GM12801 (cell line): ENCODE data around the gene STARD3NL.
A peak's percentile ranks its signal among the peaks of the same experiment; 100 is the strongest.

Experiments used
- TF ChIP-seq, protein P1 (sequence below): IDR thresholded peaks from one replicate; pipeline ENCODE4 v1.5.1; 2011; ENCODE audit warnings: control low read depth; ENCODE audit not compliant: insufficient read length; ENCODE audit errors: extremely low read depth

STARD3NL gene

DNA sequence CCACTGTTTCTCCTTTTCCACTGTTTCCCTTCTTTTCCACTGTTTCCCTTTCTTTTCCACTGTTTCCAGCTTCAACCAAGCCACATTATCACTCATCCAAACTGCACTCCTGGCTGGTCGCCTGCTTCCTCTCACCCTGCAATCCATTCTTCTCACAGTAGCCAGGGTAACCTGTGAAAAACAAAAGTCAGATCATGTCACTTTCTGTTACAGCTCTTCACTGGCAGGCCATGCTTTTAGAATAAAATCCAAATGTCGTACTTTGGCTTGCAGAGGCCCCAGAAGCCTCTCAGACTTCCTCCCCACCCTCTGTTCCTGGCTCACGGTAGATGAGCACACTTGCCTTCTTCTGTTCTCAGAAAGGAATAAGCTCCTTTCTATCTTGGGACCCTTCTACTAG is 33.9 kb downstream of the STARD3NL start:
- TF ChIP-seq, protein P1, sequence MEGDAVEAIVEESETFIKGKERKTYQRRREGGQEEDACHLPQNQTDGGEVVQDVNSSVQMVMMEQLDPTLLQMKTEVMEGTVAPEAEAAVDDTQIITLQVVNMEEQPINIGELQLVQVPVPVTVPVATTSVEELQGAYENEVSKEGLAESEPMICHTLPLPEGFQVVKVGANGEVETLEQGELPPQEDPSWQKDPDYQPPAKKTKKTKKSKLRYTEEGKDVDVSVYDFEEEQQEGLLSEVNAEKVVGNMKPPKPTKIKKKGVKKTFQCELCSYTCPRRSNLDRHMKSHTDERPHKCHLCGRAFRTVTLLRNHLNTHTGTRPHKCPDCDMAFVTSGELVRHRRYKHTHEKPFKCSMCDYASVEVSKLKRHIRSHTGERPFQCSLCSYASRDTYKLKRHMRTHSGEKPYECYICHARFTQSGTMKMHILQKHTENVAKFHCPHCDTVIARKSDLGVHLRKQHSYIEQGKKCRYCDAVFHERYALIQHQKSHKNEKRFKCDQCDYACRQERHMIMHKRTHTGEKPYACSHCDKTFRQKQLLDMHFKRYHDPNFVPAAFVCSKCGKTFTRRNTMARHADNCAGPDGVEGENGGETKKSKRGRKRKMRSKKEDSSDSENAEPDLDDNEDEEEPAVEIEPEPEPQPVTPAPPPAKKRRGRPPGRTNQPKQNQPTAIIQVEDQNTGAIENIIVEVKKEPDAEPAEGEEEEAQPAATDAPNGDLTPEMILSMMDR: no peak

- TF ChIP-seq, protein P1: no peak
Observed at GRCh38 chr7:38215115-38215514, 37.1 kb downstream of the STARD3NL start.

GRCh38 chr7:38215735-38216670 is 38.0 kb downstream of the STARD3NL start:
- TF ChIP-seq, protein P1: peak; percentile 64

DNA sequence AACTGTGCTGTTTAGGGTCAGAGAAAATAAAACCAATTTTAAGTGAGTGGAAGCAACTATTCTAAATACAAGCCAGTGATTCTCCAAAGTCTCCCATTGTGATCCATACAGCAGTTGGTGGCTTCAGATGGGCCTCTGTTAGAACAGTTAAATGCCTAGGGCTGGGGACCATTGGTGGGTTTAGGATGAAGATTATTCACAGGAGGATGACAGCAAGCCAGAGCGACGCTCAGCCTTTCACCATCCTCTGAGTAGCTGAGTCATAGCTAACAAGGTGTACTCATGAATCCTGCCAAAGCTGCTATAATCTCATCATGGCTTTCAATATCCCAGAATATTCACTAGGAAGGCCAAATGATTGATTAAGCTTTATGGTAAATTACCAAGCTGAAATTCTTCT is 39.6 kb downstream of the STARD3NL start:
- TF ChIP-seq, protein P1: no peak

- TF ChIP-seq, protein P1: no peak
Observed at GRCh38 chr7:38220452-38220851, 42.4 kb downstream of the STARD3NL start.

DNA sequence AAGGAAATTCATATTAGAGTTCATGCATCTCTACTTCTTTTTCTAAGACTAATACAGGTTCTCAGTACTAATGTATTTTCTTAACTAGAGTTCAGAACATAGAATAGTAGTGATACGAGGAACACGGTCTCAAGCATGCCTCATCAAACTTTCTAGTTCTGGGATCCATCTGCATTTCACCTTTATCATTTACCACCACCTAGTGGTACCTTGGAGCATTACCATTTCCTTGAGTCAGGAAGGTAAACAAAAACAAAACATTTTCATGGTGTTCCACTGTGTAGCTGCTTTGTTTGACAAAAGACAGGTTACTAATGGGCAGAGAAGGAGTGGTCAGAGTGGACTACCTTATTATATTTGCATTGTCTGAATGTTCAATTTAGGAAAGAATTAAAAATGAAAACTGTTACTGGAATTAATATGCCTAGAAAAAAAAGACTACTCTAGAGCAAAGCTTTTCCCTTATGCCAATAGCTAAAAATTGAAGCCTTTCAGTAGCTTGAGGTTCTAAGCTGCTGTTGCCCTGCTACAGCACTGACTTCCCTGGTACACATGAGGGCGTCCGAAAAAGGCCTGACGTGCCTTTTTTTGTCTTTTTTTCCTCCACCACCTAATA is 44.5 kb downstream of the STARD3NL start:
- TF ChIP-seq, protein P1: no peak

DNA sequence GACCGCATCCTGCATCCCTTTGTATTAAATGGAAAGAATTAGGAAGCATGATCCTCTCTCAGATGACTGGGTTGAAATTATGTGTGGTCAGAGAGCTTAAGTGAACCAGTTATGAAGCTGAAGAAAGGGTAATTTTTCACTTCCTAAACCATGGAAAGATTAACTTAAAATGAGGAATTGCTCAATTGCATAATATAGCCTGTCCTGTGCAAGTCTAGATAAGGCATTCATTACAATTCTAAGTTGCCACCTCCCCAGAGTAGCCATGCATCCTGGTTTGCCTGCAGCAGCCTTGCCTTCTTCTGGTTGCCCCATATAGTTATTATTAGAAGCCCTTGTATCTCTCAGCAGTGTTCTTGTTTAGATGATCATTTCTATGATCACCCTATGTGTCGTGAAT is 45.3 kb downstream of the STARD3NL start:
- TF ChIP-seq, protein P1: no peak
